ENCODE measurements around the gene NKRF.

Gene NKRF

DNA sequence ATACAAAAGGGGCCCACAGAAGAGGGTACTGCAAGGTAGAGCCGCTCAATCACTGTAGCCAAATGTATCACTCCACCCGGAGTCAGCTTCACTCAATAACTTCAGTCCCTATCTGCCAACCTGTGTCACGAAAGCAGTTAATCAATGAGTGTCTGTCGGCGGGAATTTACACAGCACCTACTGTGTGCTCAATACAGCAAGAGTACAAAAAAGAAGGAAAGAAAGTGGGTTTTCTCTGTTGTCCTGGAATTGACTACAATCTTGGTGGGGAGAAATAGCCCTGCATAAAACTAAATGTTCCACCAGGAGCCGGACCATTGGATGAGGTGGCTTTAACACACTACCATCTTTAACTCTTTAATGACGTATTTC is 780 bp upstream of the NKRF start:
- no peak for DNase-seq

DNA sequence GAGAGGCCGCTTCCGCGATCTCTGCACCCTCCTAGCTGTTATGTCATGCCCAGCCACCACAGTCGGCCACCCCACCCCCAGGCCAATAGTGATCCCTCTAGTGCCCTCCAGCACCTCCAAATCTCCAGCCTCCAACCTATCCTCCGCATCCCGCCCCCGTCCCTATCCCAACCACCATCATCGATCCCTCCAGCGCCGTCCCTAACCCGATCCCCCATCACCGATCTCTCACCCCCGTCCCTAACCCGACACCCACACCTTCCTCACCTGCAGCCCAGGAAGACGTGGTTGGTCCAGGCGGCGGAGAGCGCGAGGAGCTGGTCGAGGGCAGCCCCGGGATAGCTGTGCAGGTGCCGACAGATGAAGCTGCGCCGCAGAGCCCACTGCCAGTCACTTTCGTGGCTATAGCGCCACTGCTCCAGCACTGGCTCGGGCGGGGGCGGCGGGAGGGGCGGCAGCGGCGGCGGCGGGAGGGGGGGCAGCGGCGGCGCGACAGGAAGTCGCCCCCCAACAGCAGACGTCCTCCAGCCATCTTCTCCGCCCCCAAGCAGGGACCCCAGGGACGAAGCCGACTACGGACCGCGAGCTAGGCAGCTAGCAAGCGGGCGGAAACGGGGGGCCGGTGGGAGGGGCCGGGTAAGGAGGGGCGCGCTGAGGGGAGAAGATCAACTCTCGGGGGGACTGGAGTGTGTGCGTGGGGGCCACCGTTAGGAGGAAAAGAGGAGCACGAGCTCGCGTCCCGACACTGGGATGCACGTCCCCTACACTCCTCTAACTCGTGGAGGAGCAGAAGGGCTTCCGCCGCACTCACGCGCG is 552 bp downstream of the NKRF start:
- DNase-seq, result peak; percentile 52 to 53

DNA sequence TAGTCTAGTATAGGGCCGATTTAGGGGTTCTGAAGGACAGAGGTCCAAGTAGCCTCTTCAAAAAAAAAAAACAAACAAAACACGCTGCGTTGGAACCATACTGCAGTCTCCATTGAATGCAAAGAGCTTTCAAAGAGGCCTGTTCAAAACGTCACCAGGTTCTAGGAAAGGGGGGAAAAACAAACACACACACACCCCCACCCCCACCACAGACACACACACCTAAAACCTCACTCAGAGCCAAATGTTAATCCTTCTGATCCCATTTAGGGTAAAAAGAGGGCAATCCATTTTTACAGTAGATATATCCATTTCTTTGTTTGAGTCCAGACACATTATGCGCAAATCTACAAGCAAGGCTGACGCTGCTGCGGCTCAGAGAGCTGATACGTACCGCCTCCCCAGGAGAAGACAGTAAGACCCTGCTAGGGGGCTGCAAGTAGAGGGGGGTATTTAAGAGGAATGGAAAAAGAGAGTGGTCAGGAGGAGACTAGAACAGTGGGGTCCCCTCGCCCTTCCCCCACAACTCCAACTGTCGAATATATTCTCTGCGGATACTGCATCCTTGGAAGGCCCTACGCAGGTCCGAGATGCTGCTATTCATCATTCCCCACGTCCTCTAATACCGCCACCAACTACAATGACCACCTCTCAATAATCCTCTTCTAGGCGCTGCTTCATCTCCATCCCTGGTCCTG is 1.3 kb downstream of the NKRF start:
- DNase-seq, result peak in 1 of 2 donors; percentile 38

DNA sequence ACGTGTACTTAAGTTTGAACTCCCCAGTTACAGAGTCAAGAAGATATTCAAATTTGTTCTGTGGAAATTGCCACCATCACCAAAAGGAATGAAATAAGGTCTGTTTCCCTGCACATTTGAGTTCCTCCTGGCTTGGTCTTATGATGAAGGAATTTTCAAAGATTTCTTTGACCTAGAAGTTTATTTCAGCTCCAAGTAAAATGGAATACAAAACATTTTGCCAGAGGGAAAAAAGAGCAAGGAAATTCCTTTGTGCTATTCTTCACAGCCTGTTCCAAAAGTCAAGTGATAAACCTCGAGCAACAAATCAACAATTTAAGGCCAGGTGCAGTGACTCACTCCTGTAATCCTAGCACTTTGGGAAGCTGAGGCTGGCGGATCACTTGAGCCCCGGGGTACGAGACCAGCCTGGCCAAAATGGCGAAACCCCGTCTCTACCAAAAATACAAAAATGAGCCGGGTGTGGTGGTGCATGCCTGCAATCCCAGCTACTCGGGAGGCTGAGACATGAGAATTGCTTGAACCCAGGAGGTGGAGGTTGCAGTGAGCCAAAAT is 3.4 kb downstream of the NKRF start:
- no peak for DNase-seq

DNA sequence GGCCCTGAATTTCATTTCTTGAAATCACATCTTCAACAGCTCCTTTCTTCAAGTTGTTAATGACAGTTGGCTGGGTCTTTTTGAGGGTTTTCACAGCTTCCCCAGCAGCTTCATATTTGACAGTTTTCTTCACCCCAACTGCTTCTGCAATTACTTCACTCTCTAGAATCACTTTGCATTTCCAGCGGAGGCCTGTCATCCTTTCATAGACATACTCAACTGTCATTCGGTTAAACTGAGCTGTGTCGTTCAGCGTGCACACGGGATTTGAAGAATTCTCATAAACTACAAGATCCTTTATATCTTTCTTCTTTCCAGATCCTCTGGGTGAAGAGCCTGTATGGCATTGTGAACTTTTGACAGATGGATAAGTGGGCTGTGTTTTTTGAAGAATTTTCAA is 16.4 kb downstream of the NKRF start:
- no peak for DNase-seq

DNA sequence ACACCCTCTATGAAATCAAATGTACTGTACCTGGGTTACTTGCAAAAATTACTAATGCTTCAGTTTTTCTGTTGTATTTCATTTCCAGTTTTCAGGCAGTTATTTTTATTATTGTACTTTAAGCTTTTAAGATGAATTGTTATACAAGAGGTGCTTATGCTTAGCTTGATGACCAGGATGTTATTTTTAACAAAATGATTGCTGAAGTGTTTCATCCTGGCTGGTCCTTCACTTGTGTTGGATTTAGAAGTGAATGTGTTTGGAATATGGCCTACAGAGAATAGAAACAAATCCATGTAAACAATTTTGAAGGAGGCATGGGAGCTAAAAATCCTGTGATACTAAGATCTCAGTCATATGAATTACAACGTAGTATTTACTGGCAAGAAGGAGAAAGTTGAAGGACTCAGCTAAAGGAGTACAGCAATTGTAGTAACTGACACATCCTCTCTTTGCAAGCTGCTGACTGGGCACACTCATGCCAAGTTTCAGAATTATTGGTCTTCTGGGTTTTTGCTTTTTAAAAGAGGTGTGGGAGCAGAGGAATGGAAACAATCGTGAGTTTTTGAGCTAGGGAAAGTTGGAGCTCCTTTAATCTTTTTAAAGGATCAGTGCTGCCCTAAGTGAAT is 22.7 kb downstream of the NKRF start:
- no peak for DNase-seq

DNA sequence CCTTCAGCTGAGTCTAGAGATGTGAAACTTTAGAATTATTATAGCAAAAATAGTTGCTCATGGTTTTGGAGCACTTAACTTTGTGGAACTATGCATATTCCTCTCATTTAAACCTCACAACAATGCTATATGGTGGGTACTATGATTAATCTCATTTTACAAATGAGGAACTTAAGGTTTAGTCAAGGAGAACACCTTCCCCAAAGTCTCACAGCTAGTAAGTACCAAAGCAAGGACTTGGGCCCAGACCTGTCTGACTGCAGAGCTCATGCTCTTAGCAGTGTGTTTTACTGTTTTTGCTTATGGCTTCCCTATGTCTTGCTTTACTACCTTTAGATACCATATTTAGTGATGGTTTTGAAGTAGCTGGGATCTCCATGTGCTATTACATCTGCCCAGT is 26.8 kb downstream of the NKRF start:
- no peak for DNase-seq

DNA sequence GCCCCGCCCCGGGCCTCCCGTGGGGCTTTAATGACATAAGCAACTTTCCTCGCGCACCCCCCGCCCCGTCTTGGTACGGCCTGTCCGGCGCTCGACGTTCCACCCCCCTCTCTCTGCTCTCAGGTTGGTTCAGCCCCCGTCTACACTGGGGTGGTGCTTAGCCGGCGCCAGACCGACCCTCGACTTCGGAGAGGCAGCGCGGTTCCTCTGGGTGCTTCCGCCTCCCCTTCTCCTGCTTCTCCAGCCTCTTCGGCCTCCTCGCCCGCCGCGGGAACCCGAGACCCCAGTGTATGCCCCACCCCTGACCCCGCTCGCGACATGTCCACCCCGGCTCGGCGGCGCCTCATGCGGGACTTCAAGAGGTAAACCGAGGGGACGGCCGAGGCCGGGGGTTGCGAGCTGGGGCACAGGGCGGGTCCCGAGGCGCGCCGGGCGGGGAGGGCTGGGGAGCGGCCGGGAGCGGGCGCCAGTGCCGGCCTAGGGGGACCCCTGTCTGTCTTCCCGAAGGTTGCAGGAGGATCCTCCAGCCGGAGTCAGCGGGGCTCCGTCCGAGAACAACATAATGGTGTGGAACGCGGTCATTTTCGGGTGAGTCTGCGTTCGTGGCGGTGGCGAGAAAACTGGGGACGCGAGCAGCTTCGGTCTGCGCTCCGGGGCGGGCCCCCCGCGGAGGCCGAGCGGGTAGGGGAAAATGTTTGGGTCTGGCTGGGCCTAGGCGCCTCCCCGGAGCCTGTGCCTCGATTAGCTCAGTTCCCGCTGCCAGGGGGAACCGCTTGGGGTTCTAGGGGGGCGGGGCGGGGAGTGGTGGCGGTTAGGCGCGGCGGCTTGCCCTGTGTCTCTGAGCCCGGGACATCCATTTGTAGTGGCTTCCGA is 31.6 kb downstream of the NKRF start, which contains the start of gene UBE2A:
Gene UBE2A, plus strand, starts transcription at position 170 of the 873 bp plus-strand sequence. Its CDS starts 149 bp downstream, at position 319.
- peak; percentile 91 to 92 for DNase-seq

DNA sequence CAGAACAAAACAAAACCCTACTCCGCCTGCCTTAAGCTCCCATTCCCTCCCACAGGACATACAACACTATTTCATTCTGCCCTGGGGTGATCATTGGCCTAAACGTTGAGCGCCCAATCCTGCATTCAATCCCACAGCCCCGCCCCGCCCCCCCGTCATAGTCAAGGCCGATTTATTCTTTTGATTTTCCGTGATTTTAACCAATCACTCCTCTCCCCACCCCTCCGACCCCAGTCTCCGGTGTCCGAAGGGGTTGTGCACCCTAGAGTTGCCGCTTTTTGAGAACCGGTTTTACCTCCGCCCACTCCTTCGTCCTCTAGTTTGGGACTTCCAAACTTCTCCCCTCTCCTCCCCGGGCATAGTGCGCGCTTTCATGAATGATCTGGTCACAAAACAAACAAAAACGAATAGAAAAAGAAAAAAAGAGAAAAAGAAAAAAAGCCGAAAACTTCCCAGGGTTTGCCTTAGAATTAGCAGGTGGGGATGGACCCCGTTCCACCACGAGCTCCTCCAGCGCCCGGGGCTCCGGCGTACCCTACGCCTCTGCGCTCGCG is 32.3 kb downstream of the NKRF start:
- DNase-seq, result peak in 1 of 2 donors; percentile 11

DNA sequence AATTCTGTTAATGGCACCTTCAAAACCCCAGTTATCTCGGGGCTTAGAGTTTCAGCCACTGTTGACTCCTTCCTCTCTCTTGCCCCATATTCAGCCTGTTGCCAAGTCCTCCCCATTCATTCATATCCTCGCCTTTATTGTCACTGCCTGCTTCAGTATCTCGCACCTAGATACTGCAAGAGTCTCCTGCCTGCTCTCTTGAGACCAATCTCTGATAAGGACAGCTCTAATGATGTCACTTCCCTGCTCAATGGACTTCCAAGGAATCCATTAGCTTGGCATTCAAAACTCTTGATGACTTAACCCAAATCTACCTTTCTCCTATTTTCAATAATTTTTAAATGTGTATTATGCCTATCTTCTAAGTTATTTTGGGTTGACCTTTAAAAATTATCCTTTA is 33.0 kb downstream of the NKRF start:
- no peak for DNase-seq

DNA sequence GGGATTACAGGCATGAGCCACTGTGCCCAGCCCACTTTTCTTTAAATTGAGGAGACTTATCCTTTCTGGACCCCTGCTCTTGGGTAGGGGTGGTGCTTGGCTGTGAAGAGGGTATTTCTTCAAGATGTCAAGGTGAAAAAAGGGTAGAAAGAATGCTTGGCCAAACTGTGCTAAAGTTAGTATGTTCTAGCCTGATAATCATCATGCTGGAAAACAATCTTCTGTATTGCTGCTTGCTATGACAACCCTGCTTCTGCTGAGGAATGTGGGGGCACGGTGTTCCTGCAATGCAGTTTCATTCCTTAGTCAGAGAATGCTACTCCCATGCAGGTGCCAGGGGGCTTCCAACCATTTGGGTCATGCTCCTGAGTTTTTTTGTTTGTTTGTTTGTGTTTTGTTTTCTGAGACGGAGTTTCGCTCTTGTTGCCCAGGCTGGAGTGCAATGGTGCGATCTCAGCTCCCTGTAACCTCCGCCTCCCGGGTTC is 35.8 kb downstream of the NKRF start:
- DNase-seq, result no peak

DNA sequence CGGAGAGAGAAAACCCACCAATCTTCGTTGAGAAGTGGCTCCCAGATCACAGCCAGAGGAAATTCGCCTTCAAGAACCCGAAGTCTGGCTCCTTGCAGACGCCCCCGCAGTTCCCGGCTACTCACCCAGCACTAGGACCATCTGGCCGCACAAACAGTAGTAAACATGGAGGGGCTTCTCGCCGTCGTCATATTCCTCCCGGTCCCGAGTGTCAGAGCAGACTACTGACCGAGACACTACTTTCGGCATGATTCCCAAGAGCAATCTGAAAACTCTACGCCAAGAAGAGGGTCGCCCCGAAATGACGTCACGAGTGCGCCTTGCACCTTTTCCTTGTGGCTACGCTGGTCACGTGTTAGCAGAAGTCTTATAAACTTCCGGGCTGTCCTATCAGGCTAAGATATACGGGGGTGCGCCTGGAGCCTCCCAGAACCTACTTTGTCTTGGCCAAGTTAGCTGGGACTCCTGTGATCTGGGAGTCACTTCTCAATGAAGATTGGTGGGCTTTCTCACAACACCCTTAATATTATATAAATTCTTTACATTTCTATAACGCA is 41.0 kb downstream of the NKRF start, which contains the start of gene STEEP1:
Gene STEEP1, minus strand, starts transcription at position 303 of the 557 bp plus-strand sequence. Its CDS starts 54 bp downstream, at position 249.
- peak; percentile 87 to 90 for DNase-seq

DNA sequence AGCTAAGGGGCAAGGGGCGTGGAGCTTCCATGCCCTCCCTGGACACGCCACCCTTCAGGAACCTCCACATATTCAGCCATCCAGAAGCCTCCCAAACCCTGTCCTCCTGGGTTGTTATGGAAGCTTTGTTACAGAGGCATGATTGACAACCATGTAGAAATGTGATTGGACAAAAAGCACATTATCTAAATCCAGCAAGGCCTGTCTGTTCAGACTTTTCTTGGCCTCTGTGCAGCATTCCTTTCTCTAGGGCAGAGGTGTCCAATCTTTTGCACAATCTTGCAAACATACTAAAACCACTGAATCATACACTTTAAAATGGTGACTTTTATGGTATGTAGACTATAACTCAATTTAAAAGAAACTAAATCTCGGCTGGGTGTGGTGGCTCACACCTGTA is 53.7 kb downstream of the NKRF start:
- no peak for DNase-seq

DNA sequence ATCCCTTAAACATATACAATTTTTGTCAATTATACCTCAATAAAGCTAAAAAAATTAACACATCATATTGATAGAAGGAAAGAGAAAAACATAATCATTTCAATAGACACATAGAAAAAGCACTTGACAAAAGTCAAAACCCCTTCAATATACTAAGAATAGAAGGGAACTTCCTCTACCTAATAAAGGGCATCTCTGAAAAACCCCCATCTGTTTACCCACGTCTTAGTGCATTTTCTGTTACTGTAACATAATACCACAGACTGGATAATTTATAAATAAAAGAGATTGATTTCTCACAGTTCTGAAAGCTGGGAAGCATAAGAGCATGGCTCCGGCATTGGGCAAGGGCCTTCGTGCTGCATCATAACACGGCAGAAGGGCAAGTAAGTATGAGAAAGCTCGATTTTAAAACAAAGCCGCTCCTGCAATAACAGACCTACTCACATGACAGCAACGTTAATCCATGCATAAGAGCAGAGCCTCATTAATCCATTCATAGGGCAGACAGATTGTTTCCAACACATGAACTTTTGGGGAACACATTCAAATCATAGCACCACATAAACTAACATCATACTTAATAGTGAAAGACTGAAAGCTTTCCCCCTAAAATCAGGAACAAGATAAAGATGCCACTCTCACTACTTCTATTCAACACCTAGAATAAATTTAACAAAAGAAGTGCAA is 56.8 kb downstream of the NKRF start:
- DNase-seq, result no peak

DNA sequence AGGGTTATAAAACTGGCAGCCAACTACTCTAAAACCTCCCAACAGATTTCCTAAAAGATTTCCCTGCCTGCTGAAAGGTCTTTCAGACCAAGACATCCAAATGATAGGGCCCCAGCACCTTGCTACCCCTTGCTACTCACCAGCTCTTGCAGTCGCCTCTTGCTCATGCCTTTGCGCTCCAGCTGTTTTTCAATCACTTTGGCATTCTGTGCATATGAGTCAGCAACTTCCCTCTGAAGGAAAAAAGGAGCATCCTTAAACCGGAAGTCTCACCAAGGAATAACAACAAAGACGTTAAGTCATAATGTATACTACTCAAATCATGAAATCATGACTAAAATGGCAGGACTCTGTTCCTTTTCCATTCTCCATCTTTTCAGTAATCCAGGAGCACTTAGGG is 65.0 kb downstream of the NKRF start:
- no peak for DNase-seq

DNA sequence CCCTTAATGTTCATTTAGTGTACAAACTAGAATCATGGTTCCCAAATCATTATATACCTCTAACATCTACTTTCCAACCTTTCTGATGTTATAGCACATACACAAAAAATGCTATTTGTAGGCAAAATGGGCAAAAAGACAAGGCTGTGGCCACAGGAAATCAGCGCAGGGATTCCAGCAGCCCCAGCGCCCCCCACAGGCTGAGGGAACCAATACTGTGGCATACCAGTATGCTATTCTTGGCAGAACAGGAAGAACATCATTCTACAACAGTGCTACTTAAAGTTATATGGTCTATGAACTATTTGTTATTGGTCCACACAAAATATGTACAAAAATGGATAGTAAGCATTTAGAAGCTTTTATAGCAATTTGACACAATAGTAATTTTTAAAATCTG is 66.4 kb downstream of the NKRF start:
- DNase-seq, result peak in 1 of 2 donors; percentile 6
